SK-N-SH treated with all-trans-retinoic acid at 6 μM for 48 hours (cell line): ENCODE measurements around the gene LEP.

Experiments used
- ATAC-seq: fragments of 200-7000 bp; cut with Tn5 transposase; 3 replicates; pipeline ENCODE4 v1.9.1; 2020; ENCODE audit warnings: mild to moderate bottlenecking, moderate library complexity
- BACH2 ChIP-seq: fragments of 250-450 bp; sonication (Bioruptor Pico); IDR thresholded peaks from 2 replicates; pipeline ENCODE4 v1.9.0; 2021; ENCODE audit warnings: mild to moderate bottlenecking, borderline replicate concordance
- CSDC2 ChIP-seq: fragments of 250-450 bp; sonication (Bioruptor Pico); IDR thresholded peaks from 2 replicates; pipeline ENCODE4 v1.5.0; 2020; ENCODE audit warnings: mild to moderate bottlenecking, moderate library complexity
- CSRNP3 ChIP-seq: fragments of 250-450 bp; sonication (Bioruptor Pico); IDR thresholded peaks from 2 replicates; pipeline ENCODE4 v1.5.1; 2021; ENCODE audit warnings: mild to moderate bottlenecking, moderate library complexity
- ESRRG ChIP-seq: fragments of 250-450 bp; sonication (Bioruptor Pico); IDR thresholded peaks from 2 replicates; pipeline ENCODE4 v1.6.1; 2021; ENCODE audit warnings: mild to moderate bottlenecking
- GLIS3 ChIP-seq: fragments of 250-450 bp; sonication (Bioruptor Pico); IDR thresholded peaks from 2 replicates; pipeline ENCODE4 v1.5.0; 2020; ENCODE audit warnings: mild to moderate bottlenecking, moderate library complexity
- ISL1 ChIP-seq: fragments of 250-450 bp; sonication (Bioruptor Pico); IDR thresholded peaks from 2 replicates; pipeline ENCODE4 v2.1.2; 2022; ENCODE audit warnings: mild to moderate bottlenecking, moderate library complexity
- OSR1 ChIP-seq: fragments of 250-450 bp; sonication (Bioruptor Pico); IDR thresholded peaks from 2 replicates; pipeline ENCODE4 v1.8.0; 2022; ENCODE audit warnings: moderate library complexity, mild to moderate bottlenecking, inconsistent platforms
- PATZ1 ChIP-seq: fragments of 250-450 bp; sonication (Bioruptor Pico); IDR thresholded peaks from 2 replicates; pipeline ENCODE4 v1.8.0; 2020; ENCODE audit warnings: mild to moderate bottlenecking, moderate library complexity, borderline replicate concordance
- PPARA ChIP-seq: fragments of 250-450 bp; sonication (Bioruptor Pico); IDR thresholded peaks from 2 replicates; pipeline ENCODE4 v1.5.0; 2020; ENCODE audit warnings: mild to moderate bottlenecking, borderline replicate concordance
- RARB ChIP-seq: fragments of 250-450 bp; sonication (Bioruptor Pico); IDR thresholded peaks from 2 replicates; pipeline ENCODE4 v1.8.0; 2021; ENCODE audit warnings: mild to moderate bottlenecking, moderate library complexity
- SNAI2 ChIP-seq: fragments of 250-450 bp; sonication (Bioruptor Pico); IDR thresholded peaks from 2 replicates; pipeline ENCODE4 v1.5.0; 2020; ENCODE audit warnings: mild to moderate bottlenecking, moderate library complexity
- TCF4 ChIP-seq: fragments of 250-450 bp; sonication (Bioruptor Pico); IDR thresholded peaks from 2 replicates; pipeline ENCODE4 v1.8.0; 2021; ENCODE audit warnings: mild to moderate bottlenecking, moderate library complexity, borderline replicate concordance
- TOX ChIP-seq: fragments of 250-450 bp; sonication (Bioruptor Pico); IDR thresholded peaks from 2 replicates; pipeline ENCODE4 v1.8.0; 2021; ENCODE audit warnings: mild to moderate bottlenecking, moderate library complexity, borderline replicate concordance
- TSHZ2 ChIP-seq: fragments of 250-450 bp; sonication (Bioruptor Pico); IDR thresholded peaks from 2 replicates; pipeline ENCODE4 v1.5.0; 2020; ENCODE audit warnings: mild to moderate bottlenecking, moderate library complexity
- ZC3H10 ChIP-seq: fragments of 250-450 bp; sonication (Bioruptor Pico); IDR thresholded peaks from 2 replicates; pipeline ENCODE4 v1.5.1; 2021; ENCODE audit warnings: mild to moderate bottlenecking, moderate library complexity
- ZFP3 ChIP-seq: fragments of 250-450 bp; sonication (Bioruptor Pico); IDR thresholded peaks from 2 replicates; pipeline ENCODE4 v1.5.0; 2020; ENCODE audit warnings: mild to moderate bottlenecking, moderate library complexity
- ZFP30 ChIP-seq: fragments of 450-650 bp; formaldehyde crosslinking; IDR thresholded peaks from 2 replicates; pipeline ENCODE4 v1.5.0; 2022; ENCODE audit warnings: mild to moderate bottlenecking, moderate library complexity
- ZNF565 ChIP-seq: fragments of 450-650 bp; formaldehyde crosslinking; conservative IDR thresholded peaks from 2 replicates; pipeline ENCODE4 v1.5.0; 2020; ENCODE audit warnings: low read depth, mild to moderate bottlenecking, moderate library complexity
- ZNF70 ChIP-seq: fragments of 450-650 bp; formaldehyde crosslinking; IDR thresholded peaks from 2 replicates; pipeline ENCODE4 v1.5.0; 2020; ENCODE audit warnings: mild to moderate bottlenecking, moderate library complexity
- TF ChIP-seq, protein P1 (sequence below): fragments of 250-450 bp; sonication (Bioruptor Pico); IDR thresholded peaks from 2 replicates; pipeline ENCODE4 v1.5.1; 2020; ENCODE audit warnings: low read depth, mild to moderate bottlenecking, moderate library complexity
- TF ChIP-seq, protein P2 (sequence below): fragments of 250-450 bp; sonication (Bioruptor Pico); IDR thresholded peaks from 2 replicates; pipeline ENCODE4 v1.8.0; 2021; ENCODE audit warnings: low read depth, mild to moderate bottlenecking, moderate library complexity, borderline replicate concordance

The LEP gene

DNA sequence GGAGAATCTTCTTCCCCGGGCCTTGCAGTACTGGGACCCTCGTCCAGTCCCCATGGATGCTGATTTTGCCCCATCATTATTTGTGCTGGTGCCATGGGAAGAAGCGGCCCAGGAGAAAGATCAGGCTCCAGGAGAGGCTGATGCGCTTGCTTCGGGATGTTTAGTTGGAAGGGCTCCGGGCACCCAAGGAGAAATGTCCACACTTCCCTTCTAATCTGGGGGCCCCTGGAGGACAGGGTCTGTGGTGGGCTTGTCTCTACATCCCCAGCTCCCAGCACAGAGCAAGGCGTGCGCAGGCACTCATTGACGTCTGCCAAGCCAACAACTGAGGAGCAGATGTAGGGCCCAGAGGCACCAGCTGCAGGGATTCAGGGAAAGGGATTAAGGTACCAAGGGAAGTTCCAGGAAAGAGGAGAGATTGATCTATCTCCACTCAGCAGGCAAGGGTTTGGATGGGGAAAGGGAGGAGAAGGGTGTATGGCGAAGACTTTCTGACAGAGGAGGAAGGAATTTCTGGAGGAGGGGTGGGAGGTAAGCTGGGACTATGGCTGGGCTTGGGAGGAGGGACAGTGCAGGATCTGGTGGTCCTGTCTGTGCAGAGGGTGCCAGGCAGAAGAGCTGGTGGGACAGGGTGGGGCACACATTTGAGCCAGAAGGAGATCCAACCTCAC, 38.7 kb upstream of the LEP start:
- ATAC-seq = no peak
- TF ChIP-seq ZC3H10 (CRISPR knock-in tag) (no peak), TSHZ2 (CRISPR knock-in tag) (no peak), BACH2 (CRISPR knock-in tag) (no peak), ZFP3 (CRISPR knock-in tag) (no peak), TOX (CRISPR knock-in tag) (no peak), PATZ1 (CRISPR knock-in tag) (no peak), PPARA (CRISPR knock-in tag) (no peak), ISL1 (CRISPR knock-in tag) (no peak), ZNF565 (CRISPR knock-in tag) (no peak), RARB (CRISPR knock-in tag) (no peak)
- TF ChIP-seq, protein P1, sequence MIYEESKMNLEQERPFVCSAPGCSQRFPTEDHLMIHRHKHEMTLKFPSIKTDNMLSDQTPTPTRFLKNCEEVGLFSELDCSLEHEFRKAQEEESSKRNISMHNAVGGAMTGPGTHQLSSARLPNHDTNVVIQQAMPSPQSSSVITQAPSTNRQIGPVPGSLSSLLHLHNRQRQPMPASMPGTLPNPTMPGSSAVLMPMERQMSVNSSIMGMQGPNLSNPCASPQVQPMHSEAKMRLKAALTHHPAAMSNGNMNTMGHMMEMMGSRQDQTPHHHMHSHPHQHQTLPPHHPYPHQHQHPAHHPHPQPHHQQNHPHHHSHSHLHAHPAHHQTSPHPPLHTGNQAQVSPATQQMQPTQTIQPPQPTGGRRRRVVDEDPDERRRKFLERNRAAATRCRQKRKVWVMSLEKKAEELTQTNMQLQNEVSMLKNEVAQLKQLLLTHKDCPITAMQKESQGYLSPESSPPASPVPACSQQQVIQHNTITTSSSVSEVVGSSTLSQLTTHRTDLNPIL (CRISPR knock-in tag) = no peak
- TF ChIP-seq, all 23 proteins: peak for 0

- ATAC-seq = no peak
- TF ChIP-seq ESRRG (CRISPR knock-in tag) (no peak), TCF4 (CRISPR knock-in tag) (no peak), ISL1 (CRISPR knock-in tag) (no peak), CSRNP3 (CRISPR knock-in tag) (no peak), SNAI2 (CRISPR knock-in tag) (no peak), ZNF565 (CRISPR knock-in tag) (no peak), ZFP3 (CRISPR knock-in tag) (no peak), ZNF70 (CRISPR knock-in tag) (no peak), TOX (CRISPR knock-in tag) (no peak), ZC3H10 (CRISPR knock-in tag) (no peak), CSDC2 (CRISPR knock-in tag) (no peak), GLIS3 (CRISPR knock-in tag) (no peak), PPARA (CRISPR knock-in tag) (no peak), ZFP30 (CRISPR knock-in tag) (no peak), OSR1 (no peak), RARB (CRISPR knock-in tag) (no peak)
- TF ChIP-seq, protein P1 (CRISPR knock-in tag) = no peak
- TF ChIP-seq, protein P2, sequence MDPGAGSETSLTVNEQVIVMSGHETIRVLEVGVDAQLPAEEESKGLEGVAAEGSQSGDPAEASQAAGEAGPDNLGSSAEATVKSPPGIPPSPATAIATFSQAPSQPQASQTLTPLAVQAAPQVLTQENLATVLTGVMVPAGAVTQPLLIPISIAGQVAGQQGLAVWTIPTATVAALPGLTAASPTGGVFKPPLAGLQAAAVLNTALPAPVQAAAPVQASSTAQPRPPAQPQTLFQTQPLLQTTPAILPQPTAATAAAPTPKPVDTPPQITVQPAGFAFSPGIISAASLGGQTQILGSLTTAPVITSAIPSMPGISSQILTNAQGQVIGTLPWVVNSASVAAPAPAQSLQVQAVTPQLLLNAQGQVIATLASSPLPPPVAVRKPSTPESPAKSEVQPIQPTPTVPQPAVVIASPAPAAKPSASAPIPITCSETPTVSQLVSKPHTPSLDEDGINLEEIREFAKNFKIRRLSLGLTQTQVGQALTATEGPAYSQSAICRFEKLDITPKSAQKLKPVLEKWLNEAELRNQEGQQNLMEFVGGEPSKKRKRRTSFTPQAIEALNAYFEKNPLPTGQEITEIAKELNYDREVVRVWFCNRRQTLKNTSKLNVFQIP = no peak
Observed at GRCh38 chr7:128203047-128203491, 38.0 kb upstream of the LEP start.
